Measurements from ENCODE around the gene HSCB.
"Not testable (repeated sequence)": the region's sequence is repeated elsewhere in the genome, so short reads cannot be mapped to it uniquely, and the experiment has no call there.

- not testable (repeated sequence) for TF ChIP-seq CTCF (conservative IDR thresholded peaks at IDR 0.05; ENCODE audit: low read depth, low read length); POLR2A (IDR thresholded peaks at IDR 0.05; ENCODE audit: low read depth, low read length); CEBPB (IDR thresholded peaks at IDR 0.05; ENCODE audit: low read depth, low read length); MXI1 (IDR thresholded peaks at IDR 0.05; ENCODE audit: borderline replicate concordance, low read depth, low read length); USF2 (IDR thresholded peaks at IDR 0.05; ENCODE audit: low read depth, low read length); RFX5 (IDR thresholded peaks at IDR 0.05; ENCODE audit: low read depth, low read length); RCOR1 (IDR thresholded peaks at IDR 0.05; ENCODE audit: insufficient replicate concordance, low read length); FOS (IDR thresholded peaks at IDR 0.05; ENCODE audit: low read depth, low read length); MAFK (IDR thresholded peaks at IDR 0.05; ENCODE audit: low read depth, low read length); CHD1 (IDR thresholded peaks at IDR 0.05; ENCODE audit: low read depth, low read length); RAD21 (IDR thresholded peaks at IDR 0.05; ENCODE audit: low read length); BHLHE40 (IDR thresholded peaks at IDR 0.05; ENCODE audit: low read depth, low read length)
Observed at GRCh38 chr22:28805426-28805825, 63.6 kb downstream of the HSCB start.
